ENCODE data around the gene CDC25B. TPM values are rescaled to one million over a fixed set of nuclear protein-coding genes. Genes with fewer than 3 reads are reported as not detected.

CDC25B gene
- polyA plus RNA-seq, 1 donor (not counting 4 experiments of a cell fraction or from before 2014, with no cell fraction given): 23.5 TPM

- H3K36me3 ChIP-seq (ENCODE audit: control insufficient read depth in 2 of 2, extremely low read depth in 1 of 2, insufficient read depth in 2 of 2, low read length in 2 of 2): peaks cover 0 to 9% of the 10 kb centered on the region in 2 experiments
- no peaks in the 10 kb centered on the region for H3K9me3 ChIP-seq (ENCODE audit: control insufficient read depth, low read depth, low read length)
- H3K27ac ChIP-seq (ENCODE audit: control insufficient read depth, insufficient read depth, low read length): no peak overlapping the region
- peaks cover 21% of the 10 kb centered on the region for H4K20me1 ChIP-seq (ENCODE audit: control insufficient read depth, extremely low read depth, insufficient read depth, low read length)
- no peak overlapping the region for H3K9ac ChIP-seq (ENCODE audit: control insufficient read depth, extremely low read depth, insufficient read depth, low read length)
- no peak overlapping the region for H2AFZ ChIP-seq (ENCODE audit: control insufficient read depth, low read length)
- H3K79me2 ChIP-seq (ENCODE audit: control insufficient read depth, insufficient read depth, low read length): peaks cover 31% of the 10 kb centered on the region
- TF ChIP-seq EZH2 (IDR thresholded peaks at IDR 0.05; ENCODE audit: low read length) (no peak), CTCF (optimal IDR thresholded peaks at IDR 0.05 in 1 of 3, IDR thresholded peaks at IDR 0.05 in 1 of 3, conservative IDR thresholded peaks at IDR 0.05 in 1 of 3; ENCODE audit: extremely low read depth in 1 of 3, insufficient read depth in 2 of 3, low read length in 3 of 3) (no peak)
- H3K4me1 ChIP-seq (ENCODE audit: control insufficient read depth, extremely low read depth, insufficient read depth, low read length): peaks cover 37% of the 10 kb centered on the region
- dilution Hi-C loops (cut with MboI; ENCODE audit: extremely low pct_ligation_motif_present, low sequenced_read_pairs): no loop called here
- H3K27me3 ChIP-seq (ENCODE audit: control insufficient read depth, extremely low read depth, insufficient read depth, low read length): no peaks in the 10 kb centered on the region
- peak overlapping the region; percentile 91 for H3K4me2 ChIP-seq (ENCODE audit: control insufficient read depth, extremely low read depth, insufficient read depth, low read depth, low read length)
- FAIRE-seq: peak; percentile 64
- peaks cover 4% of the 10 kb centered on the region for H3K9me1 ChIP-seq (ENCODE audit: control insufficient read depth, extremely low read depth, insufficient read depth, low read length)
- DNase-seq (ENCODE audit: low read depth, low spot score): no peak
- H3K4me3 ChIP-seq (ENCODE audit: control insufficient read depth in 2 of 3, extremely low read depth in 1 of 3, insufficient read depth in 2 of 3, low read depth in 1 of 3, low read length in 3 of 3): peak overlapping the region in 2 of 3 experiments; percentile 75 to 77
Measured at GRCh38 chr20:3784216-3784853, 11.8 kb upstream of the CDC25B start.

- no peak for TF ChIP-seq CTCF (optimal IDR thresholded peaks at IDR 0.05 in 1 of 3, IDR thresholded peaks at IDR 0.05 in 1 of 3, conservative IDR thresholded peaks at IDR 0.05 in 1 of 3; ENCODE audit: extremely low read depth in 1 of 3, insufficient read depth in 2 of 3, low read length in 3 of 3)
- TF ChIP-seq EZH2 (IDR thresholded peaks at IDR 0.05; ENCODE audit: low read length): no peak
- Histone ChIP-seq H3K4me1 (ENCODE audit: control insufficient read depth, extremely low read depth, insufficient read depth, low read length) (peaks cover 37% of the 10 kb centered on the region), H3K9ac (ENCODE audit: control insufficient read depth, extremely low read depth, insufficient read depth, low read length) (peak overlapping the region; percentile 77), H3K9me1 (ENCODE audit: control insufficient read depth, extremely low read depth, insufficient read depth, low read length) (peaks cover 4% of the 10 kb centered on the region), H3K4me2 (ENCODE audit: control insufficient read depth, extremely low read depth, insufficient read depth, low read depth, low read length) (peak overlapping the region; percentile 91), H2AFZ (ENCODE audit: control insufficient read depth, low read length) (no peak overlapping the region), H3K27me3 (ENCODE audit: control insufficient read depth, extremely low read depth, insufficient read depth, low read length) (no peaks in the 10 kb centered on the region), H3K27ac (ENCODE audit: control insufficient read depth, insufficient read depth, low read length) (no peak overlapping the region), H4K20me1 (ENCODE audit: control insufficient read depth, extremely low read depth, insufficient read depth, low read length) (peaks cover 21% of the 10 kb centered on the region), H3K79me2 (ENCODE audit: control insufficient read depth, insufficient read depth, low read length) (peaks cover 31% of the 10 kb centered on the region), H3K9me3 (ENCODE audit: control insufficient read depth, low read depth, low read length) (no peaks in the 10 kb centered on the region), H3K36me3 (ENCODE audit: control insufficient read depth in 2 of 2, extremely low read depth in 1 of 2, insufficient read depth in 2 of 2, low read length in 2 of 2) (peaks cover 0 to 9% of the 10 kb centered on the region in 2 experiments), H3K4me3 (ENCODE audit: control insufficient read depth in 2 of 3, extremely low read depth in 1 of 3, insufficient read depth in 2 of 3, low read depth in 1 of 3, low read length in 3 of 3) (peak overlapping the region; percentile 43 to 77 (median 75))
- DNase-seq (ENCODE audit: low read depth, low spot score): no peak
- dilution Hi-C loops (cut with MboI; ENCODE audit: extremely low pct_ligation_motif_present, low sequenced_read_pairs): no loop called here
- FAIRE-seq: no peak
Measured at GRCh38 chr20:3784863-3785239, 11.3 kb upstream of the CDC25B start.

Measured in keratinocyte (primary cell).